Myocyte (in vitro differentiated cells): ENCODE results near the gene GTF2E1. TPM values are rescaled to one million over a fixed set of nuclear protein-coding genes. Genes with fewer than 3 reads are reported as not detected.
A peak's percentile ranks its signal among the peaks of the same experiment; 100 is the strongest.
"Not testable (repeated sequence)": the region's sequence is repeated elsewhere in the genome, so short reads cannot be mapped to it uniquely, and the experiment has no call there.

ENCODE experiments used
- DNase-seq: peaks from one replicate; pipeline ENCODE4 v3.0.0-alpha.2; 2012; ENCODE audit warnings: low read depth
- total RNA-seq: library from RNA; depleted of rRNA; stranded (reverse); fragments of >200 nt; gene quantifications from 2 replicates; pipeline ENCODE4 v1.2.3, GENCODE V29; 2014

The GTF2E1 gene
- total RNA-seq, 1 donor from 2014 or later: 21.5 TPM

DNA sequence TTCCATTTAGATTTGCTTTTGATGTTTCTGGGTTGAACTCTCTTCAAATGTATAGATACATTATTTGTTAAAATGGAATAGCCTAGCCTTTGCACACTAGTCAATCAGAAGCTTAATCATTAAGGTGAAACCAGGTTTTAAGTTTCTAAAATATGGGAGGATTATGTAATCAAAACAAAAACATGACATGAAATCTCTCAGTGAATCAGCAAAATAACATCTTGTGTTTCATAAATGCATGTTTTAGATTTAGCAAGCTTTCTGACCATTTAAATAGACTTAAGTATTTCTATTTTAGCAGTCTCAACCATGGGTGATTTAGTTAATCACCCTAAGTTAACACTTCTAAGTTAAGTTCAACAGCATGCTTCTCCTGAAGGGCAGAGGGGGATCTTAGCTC is 11.3 kb downstream of the GTF2E1 start:
- no peak for DNase-seq

DNA sequence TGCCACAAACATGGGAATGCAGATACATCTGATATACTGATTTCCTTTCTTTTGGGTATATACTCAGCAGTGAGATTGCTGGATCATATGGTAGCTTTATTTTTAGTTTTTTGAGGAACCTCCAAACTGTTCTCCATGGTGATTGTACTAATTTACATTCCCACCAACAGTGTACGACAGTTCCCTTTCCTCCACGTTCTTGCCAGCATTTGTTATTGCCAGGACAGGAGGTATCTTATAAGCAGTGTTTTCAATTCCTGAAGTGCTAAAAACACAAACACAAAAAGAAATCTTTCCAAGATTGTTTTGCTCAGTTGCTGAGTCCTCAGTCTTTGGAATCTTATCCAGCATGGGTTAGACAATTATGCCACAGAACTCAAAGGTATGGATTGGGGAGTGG is 13.5 kb downstream of the GTF2E1 start:
- DNase-seq: no peak

DNA sequence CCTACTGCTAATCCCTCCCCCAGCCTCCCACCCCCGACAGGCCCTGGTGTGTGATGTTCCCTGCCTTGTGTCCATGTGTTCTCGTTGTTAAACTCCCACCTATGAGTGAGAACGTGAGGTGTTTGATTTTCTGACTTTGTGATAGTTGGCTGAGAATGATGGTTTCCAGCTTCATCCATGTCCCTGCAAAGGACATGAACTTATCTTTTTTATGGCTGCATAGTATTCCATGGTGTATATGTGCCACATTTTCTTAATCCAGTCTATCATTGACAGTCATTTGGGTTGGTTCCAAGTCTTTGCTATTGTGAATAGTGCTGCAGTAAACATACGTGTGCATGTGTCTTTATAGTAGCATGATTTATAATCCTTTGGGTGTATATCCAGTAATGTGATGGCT is 16.0 kb downstream of the GTF2E1 start:
- DNase-seq: not testable (repeated sequence)

DNA sequence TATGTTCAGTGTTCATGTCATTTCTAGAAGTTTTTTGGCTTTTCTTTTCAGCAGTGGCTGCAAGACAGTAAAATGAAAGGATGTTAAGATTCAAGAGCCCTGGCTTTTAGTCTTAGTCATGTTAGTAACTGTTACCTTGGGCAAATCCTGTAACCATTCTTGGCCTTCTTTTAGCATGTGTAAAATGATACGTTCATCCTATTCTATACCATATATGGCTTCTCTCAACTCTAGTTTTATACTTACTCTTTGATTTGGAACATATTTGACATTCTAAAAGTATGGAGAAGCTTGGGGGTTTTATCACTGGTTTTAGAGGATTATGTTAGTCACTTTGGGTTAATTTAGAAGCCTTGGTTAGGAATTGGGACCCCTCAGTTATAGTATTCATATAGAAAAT is 20.1 kb downstream of the GTF2E1 start:
- no peak for DNase-seq

DNA sequence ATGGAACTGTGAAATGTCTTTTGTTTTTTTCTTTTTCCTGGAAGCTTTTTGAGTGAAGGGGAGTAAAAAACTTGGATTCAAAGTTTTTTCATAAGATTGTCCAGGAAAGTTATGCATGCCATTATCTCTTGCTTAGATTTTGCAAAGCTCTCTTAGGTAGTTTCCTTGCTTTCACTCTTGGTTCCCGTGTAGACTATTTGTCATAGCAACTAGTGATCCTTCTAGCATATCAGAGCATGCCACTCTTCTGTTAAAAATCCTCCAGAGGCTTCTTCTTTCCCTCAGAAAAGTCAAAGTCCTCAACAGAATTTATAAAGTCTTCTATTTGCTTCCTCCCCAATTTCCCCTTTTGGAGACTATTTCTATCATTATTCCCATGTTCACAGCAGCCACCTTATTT is 21.1 kb downstream of the GTF2E1 start:
- no peak for DNase-seq

DNA sequence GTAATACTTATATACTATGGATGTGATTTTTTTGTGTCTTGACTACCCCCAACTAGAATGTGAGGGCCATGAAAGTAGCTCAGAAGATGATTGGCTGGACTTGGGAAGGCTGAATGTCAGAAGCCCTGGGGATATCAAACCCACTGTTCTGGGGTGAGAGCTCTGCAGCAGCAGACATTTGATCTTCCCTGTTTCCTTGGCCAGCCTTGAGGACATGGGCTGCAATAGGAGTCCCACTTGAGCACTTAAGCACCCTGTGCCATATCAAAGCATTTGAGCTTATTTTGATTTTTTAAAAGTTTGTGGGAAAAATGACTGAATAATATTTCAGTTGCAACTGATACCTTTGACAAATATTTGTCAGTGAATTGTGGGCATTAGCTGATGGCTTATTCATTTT is 21.7 kb downstream of the GTF2E1 start:
- DNase-seq: peak; percentile 43

DNA sequence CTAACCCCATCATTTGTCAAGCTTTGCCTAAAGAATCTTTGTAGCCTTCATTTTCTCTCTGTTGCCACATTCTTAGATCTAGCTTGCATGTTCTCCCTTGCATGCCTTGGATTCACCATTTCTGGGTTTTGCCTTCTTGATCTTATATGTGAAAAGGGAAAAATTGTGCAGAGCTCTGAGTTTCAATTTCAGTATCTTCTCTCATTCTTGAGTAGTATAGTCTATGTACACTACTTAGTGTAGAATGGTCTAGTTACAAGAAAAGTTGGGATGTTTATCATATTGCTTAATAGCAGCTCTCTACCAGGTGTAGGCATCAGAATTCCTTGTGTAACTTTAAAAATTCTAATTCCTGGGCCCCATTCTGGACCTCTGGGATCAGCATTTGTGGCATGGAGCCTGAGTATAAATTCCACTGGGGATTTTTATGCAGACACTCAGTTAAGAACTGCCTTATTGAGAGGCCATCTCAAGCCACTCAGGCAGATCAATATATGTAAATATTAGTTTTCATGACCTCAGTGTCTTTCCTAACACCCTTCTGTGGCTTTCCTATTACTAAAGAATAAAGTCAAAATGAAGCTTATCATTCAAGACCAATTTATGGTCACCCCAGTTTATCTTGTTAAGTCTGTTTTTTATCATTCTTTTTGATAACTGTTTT is 23.4 kb downstream of the GTF2E1 start:
- DNase-seq: no peak

DNA sequence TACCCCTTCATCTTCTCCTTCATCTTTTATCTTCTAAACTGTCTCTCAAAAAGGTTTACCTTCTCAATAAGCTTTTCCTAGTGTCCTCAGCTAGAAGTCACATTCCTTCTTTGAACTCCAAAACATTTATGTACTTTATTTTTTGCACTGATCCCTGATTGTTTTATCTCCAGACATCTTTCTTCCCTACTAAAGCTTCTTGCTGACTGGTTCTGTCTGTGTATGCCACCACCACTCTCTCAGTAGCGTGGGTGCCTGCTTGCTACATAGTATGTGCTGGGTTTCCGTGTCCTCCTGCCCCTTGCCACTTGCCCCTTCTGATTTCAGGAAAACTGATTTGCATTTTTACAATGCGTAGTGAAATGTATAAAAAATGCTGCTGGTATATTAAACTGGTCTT is 24.0 kb downstream of the GTF2E1 start:
- no peak for DNase-seq

DNA sequence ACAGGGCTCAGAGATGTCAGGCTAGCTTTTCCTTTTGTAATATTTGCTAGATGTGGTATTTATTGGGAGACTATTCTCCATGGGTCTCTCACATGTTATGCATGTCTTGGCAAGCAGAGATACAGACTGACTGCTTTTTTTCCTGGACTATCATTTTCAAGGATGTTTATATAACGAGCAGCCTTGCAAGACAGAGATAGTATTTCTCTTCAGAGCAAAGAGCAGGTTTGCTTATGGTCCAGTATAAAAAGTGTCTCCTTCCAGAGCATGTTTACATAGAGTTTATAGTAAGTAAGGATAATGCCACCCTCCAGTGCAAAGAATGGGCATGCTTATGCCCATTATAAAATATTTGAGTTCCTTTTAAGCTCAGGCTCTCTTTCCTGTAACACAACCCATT is 24.6 kb downstream of the GTF2E1 start:
- DNase-seq: no peak

DNA sequence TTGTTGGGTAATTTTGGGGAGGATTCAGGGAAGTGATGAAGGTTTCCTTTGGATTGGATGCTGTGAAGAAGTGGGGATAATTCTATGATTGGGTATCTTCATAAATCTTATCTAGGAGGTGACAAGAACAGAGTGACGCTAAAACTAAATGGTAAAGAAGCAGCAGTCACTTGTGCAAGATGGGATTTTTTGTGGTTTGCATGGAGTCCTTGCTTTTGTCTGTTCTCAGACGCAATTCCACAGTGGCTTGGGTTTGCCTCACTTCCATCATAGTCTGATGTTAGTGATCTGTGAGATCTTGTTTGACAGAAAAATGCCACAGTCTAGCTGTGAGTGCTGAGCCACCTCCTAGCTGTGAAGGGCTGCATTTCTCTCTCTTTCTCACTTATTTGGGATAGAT is 26.9 kb downstream of the GTF2E1 start:
- no peak for DNase-seq

DNA sequence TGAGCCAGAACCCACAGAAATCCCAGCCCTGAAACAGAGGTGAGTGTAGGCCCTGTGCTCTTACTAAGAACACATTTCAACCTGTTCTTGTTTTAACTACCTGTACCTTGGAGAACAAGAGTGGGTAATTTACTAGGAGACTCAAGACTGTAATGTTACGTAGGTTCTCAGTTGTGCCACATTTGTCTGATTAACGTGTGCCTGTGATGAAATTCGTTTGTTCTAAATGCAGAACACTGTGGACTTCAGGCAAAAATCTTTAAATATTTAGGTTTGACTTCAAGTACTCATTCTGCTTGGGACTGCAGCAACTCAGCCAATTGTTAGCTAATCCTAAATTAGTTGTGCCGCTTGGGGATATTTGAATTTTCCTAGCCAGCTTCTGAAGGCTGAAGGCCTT is 28.3 kb downstream of the GTF2E1 start:
- DNase-seq: no peak

DNA sequence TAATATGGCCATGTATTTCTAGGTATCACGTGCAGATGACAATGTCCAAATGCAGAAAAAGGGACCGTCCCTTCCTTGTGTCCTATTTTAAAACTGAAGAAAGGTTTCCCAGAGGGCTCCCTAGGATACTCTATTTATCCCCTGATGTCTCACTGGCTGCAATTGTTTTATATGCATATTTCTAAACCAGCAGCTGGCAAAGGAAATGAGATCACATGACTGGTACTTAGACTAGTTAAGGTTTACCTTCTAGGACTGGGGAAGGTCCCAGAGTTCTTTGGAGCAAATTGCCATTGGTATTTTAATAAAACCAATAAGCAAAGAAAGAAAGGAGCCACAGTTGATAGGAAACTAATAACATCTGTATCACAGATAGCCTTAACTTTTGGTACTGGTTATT is 29.5 kb downstream of the GTF2E1 start:
- peak; percentile 36 for DNase-seq

DNA sequence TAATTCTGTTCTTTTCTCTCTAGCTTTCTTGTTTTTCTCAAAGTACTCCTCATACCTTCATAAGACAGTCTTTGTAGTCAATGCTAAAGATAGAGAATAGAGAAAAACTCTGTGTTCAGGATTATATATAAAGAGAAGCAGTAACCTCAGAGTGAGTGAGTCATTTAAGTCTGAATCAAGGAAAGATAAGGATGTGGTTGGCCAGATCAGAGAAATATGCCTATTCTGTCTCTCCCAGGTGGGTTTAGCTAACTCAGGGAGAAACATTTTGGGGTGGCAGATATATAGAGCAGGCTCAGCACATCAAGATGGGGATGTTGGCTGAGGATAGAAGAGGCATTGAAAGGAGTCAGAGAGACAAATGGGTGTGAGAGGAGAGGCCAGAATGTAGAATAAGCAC is 31.4 kb downstream of the GTF2E1 start:
- DNase-seq: no peak

DNA sequence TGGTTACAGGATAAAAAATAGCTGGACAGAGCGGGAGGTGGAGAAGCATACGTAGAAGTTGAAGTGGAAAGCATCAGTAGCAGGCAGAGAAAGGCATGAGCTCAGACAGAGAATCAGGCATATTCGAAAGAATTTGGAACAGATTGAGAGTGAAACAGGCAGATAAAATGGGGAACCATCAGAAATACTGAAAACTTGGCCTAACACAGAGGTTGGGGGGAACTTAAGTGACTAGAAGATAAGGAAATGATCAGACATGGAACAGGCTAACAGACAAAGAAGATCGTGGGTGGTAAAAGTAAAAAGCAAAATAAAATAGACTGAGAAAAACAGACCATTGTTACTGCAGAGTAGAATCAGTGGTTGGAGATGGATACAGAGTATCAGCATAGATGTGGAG is 32.9 kb downstream of the GTF2E1 start:
- no peak for DNase-seq

DNA sequence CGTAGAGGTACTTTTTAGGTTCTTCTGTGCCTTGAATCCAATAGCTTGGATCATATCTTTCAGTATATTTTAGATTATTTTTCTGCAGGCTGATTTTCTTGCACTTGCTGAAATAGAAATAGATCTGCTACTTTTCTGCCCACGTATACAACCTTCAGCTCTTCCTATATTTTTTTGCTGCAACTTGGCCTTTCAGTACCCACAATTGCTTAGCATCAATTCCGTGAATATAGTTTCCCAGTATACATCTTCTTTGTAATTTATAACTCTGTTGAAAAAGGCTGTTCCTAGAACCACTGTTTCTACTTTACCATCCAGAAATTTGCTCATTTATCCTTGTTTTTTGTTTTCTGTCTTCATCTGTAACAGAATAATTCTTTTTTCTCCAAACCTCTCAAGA is 36.2 kb downstream of the GTF2E1 start:
- no peak for DNase-seq

DNA sequence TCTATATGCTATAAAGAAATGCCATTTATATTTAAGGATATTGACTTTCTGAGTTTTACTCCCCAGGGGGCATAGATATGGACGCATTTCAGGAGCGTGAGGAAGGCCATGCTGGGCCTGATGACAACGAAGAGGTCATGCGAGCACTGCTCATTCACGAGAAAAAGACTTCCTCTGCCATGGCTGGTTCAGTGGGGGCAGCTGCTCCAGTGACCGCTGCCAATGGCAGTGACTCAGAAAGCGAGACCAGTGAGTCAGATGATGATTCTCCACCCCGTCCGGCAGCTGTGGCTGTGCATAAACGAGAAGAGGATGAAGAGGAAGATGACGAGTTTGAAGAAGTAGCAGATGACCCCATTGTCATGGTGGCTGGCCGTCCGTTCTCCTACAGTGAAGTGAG is 38.4 kb downstream of the GTF2E1 start:
- peak; percentile 96 for DNase-seq

DNA sequence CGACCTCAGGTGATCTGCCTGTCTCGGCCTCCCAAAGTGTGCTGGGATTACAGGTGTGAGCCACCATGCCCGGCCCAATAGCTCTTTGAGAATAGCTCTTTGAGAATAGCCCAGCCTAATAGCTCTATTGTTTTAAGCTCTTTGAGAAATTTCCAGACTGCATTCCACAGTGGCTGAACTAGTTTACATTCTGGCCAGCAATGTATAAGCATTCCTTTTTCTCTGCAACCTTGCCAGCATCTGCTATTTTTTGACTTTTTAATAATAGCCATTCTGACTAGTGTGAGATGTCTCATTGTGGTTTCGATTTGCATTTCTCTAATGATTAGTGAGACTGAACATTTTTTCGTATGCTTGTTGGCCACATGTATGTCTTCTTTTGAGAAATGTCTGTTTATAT is 43.3 kb downstream of the GTF2E1 start:
- not testable (repeated sequence) for DNase-seq

DNA sequence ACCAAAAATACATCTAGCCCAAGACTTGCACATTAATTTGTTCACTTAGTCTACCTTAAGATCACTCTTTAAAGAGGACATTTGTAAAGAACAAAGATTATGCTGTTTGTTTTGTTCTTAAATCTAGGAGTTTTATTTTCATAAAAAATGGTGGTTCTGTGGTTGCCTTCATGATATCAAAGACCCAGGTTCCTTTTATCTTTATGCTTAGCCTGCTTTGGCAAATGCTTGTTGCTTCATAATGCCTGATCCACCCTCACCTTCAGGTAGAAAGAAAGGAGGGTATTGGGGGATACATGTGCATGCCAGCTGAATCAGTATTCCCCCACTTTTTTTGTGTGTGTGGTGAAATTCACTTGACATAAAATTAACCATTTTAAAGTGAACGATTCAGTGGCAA is 48.5 kb downstream of the GTF2E1 start:
- no peak for DNase-seq

DNA sequence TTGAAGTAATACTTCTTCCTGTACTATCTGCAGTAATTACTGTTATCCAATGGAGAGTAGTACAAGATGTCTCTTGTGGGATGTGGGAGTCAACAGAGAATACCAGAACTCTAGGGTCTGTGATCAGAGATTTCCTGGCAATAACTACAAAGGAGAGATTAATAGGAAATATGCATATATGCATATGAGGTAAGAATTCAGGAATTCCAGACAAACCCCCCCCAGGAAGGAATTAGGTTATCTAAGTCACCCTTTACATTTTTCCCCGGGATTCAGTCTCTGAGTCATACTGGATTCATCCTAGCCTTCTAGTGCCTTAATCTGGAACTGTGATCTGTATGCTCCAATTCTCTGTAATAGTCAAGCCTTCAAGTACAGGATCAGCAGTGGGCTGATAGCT is 49.4 kb downstream of the GTF2E1 start:
- DNase-seq: no peak

DNA sequence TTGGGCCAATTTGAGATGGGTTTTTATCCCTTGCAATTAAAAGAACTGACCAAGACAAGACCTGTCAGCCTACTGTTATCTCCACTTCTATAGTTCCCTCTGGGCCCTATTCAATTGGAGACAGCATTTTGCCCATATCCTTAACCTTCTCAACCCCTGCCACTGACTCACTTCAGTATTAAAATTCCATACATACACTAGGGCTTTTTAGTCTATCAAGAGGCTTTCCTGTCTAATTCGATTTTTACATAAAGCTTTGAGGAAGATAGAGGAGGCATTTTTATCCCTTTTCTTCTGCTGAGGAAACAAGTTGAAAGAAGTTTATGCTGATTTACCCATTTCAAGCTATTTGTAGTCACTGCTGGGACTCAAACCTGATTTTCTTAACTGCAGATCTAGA is 51.1 kb downstream of the GTF2E1 start:
- DNase-seq: no peak

DNA sequence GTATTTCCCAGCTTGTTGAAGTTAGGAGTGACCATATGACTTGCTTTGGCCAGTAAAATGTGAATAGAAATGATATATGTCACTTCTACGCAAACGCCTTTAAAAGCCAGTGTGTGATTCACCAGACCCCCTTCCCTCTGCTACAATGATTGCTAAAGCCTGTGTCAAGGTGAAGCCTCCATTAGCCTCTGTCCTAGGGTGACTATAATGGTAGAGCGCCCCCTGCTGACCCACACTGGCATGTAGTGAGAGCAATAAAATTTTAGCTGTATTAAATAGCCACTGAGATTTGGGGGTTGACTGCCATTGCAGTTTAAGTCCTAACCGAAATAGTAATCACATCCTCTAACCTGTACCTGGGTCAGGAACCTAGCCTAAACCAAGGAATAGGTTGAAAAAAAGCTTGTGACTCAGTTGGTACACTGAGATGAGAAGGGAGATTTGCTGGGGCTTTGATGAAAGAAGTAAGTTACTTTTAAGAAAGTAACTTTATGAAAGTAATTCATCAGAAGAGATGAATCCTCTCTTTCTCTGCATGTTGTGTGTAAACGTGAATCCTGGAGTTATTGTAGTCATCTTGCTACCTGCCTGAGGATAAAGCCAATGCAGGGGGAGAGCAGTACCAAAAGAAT is 52.6 kb downstream of the GTF2E1 start:
- DNase-seq: peak; percentile 82

DNA sequence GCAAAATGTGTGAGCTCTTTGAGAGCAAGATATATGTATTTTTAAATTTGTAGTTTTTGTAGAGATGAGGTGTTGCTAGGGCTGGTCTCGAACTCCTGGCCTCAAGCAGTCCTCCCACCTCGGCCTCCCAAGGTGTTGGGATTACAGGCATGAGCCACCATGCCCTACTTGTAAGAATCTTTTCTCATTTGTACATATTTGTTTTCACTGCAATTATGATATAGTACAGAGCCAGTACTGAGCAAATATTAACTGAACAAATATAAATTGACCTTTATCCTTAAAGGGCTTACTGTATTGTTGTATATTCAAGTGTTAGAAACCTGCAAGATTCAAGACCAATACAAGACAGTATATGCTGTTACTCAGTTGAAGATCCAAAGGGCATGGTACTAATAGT is 53.4 kb downstream of the GTF2E1 start:
- no peak for DNase-seq

DNA sequence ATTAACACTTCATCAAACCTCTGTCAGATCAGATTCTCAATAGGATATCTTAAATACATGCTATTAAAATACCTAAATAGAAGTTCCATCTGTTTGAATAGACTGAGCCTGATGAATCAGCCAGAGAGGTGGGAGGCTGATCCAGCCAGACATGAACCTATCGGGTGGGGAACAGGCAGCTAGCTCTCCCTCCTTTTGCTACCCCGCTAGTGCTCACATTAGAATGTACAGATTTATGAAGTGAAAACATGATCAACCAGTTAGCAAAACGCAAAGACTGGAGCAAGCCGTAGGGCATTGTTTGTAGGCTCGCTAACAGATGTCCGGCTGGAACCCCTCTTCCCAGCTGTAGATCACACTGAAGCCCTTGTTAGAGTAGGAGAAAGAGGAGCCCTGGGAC is 54.4 kb downstream of the GTF2E1 start:
- DNase-seq: no peak

DNA sequence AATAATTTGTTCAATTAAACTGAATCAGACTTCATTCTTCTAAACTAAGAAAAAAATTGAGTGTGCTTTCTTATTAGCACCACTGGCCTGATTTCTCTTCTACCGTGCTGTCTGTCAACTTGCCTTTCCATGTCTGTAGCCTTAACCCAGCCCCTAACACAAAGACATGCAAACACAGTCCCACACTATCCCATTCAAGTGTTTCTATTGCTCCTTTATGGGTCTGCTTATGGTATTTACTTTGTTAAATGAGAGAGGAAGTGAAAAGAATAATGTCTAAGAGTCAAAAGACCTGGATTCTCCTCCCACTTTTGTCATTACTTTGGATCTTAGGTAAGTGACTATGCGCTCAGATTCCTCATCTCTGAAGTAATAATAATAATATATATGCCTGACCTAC is 55.3 kb downstream of the GTF2E1 start:
- no peak for DNase-seq
